ENCODE results near the gene TWNK. TPM values are rescaled to one million over a fixed set of nuclear protein-coding genes. Genes with fewer than 3 reads are reported as not detected.

TWNK gene
- total RNA-seq, 1 experiment from 2014 or later: 28.2 TPM

DNA sequence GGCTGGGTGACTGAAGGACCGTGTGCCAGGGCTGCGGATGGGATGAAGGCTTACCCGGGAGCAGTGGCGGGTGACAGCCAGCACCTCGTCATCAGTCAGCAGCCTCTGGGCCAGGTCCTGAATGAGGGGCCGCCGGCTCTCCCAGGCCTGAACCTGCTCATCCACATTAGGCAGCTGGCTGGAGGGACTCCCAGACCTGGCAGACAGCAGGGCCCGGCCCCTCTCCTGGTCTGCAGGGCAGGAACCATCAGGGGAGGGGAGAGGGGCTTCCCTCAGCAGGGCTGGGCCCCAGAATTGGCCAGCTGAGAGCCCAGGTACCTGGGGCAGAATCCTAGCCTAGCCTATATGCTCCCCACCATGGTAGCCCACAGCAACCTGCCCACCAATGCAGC is 28.2 kb downstream of the TWNK start (continued):
- TF ChIP-seq, protein P1, sequence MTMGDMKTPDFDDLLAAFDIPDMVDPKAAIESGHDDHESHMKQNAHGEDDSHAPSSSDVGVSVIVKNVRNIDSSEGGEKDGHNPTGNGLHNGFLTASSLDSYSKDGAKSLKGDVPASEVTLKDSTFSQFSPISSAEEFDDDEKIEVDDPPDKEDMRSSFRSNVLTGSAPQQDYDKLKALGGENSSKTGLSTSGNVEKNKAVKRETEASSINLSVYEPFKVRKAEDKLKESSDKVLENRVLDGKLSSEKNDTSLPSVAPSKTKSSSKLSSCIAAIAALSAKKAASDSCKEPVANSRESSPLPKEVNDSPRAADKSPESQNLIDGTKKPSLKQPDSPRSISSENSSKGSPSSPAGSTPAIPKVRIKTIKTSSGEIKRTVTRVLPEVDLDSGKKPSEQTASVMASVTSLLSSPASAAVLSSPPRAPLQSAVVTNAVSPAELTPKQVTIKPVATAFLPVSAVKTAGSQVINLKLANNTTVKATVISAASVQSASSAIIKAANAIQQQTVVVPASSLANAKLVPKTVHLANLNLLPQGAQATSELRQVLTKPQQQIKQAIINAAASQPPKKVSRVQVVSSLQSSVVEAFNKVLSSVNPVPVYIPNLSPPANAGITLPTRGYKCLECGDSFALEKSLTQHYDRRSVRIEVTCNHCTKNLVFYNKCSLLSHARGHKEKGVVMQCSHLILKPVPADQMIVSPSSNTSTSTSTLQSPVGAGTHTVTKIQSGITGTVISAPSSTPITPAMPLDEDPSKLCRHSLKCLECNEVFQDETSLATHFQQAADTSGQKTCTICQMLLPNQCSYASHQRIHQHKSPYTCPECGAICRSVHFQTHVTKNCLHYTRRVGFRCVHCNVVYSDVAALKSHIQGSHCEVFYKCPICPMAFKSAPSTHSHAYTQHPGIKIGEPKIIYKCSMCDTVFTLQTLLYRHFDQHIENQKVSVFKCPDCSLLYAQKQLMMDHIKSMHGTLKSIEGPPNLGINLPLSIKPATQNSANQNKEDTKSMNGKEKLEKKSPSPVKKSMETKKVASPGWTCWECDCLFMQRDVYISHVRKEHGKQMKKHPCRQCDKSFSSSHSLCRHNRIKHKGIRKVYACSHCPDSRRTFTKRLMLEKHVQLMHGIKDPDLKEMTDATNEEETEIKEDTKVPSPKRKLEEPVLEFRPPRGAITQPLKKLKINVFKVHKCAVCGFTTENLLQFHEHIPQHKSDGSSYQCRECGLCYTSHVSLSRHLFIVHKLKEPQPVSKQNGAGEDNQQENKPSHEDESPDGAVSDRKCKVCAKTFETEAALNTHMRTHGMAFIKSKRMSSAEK (CRISPR knock-in tag; IDR thresholded peaks at IDR 0.05; ENCODE audit: borderline replicate concordance): no peak

DNA sequence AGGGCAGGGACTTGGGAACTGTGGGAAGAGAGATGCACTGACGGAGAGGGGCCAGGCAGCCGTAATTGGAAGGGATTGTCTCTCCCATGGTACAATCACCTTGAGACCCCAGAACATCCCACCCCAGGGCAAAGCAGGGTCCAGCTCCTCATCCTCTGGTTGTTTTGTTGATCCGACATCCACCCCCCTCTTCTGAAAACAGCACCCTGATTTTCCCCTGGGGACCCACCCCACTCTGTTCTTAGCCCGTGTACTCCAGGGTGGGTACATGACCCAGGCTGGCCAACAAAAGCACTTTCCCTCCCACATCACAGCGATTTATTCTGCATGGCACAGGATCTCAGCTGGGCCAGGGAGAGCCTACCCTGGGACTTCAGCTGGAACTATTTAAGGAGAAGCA is 29.5 kb downstream of the TWNK start:
- DNase-seq (ENCODE audit: low spot score): no peak
- POLR2A ChIA-PET: no interaction called here
- no peaks in the 10 kb centered on the region for H3K9me3 Mint-ChIP-seq
- no peak for ATAC-seq
- CTCF ChIA-PET: interaction anchor here (0.9 to 6.7 kb wide), 10 partner anchors 13 to 125 kb away, joined by 3 to 277 read pairs (median 29); partner anchors contain the start of genes KAZALD1, LZTS2, MRPL43 and PDZD7
- no peak overlapping the region for H3K4me3 Mint-ChIP-seq
- H3K36me3 Mint-ChIP-seq: no peaks in the 10 kb centered on the region
- H3K4me1 Mint-ChIP-seq: peaks cover 25% of the 10 kb centered on the region
- no peak overlapping the region; the same call in 1 of the 2 replicates for H3K27ac Mint-ChIP-seq
- H3K27me3 Mint-ChIP-seq (ENCODE audit: low read depth): peaks cover 61% of the 10 kb centered on the region
- TF ChIP-seq, protein P2, sequence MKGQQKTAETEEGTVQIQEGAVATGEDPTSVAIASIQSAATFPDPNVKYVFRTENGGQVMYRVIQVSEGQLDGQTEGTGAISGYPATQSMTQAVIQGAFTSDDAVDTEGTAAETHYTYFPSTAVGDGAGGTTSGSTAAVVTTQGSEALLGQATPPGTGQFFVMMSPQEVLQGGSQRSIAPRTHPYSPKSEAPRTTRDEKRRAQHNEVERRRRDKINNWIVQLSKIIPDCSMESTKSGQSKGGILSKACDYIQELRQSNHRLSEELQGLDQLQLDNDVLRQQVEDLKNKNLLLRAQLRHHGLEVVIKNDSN (CRISPR knock-in tag; IDR thresholded peaks at IDR 0.05): no peak
- TF ChIP-seq CREM (CRISPR knock-in tag; IDR thresholded peaks at IDR 0.05): no peak

DNA sequence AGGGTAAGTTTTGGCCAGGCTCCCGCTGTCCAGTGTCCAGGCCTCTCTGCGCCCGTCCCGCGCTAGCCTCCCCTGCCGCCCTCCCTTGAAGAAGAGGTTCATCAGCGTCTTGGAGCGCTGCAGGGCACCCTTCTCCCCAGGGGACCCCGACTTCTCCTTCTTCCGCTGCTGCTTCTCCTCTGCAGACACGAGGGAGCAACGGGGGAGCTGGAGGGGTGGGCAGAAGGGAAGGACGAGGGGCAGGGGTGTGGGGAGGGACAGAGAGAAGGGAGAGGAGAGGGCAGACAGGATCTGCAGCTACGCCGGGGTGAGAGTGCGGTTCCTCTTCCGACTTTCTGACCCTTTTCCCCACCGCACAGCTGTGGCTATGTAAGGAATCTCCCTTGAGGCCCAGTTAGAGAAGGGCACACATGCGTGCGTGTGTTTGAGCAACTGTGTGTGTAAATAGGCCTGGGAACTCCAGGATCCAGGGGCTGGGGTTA is 30.8 kb downstream of the TWNK start:
- Mint-ChIP-seq H3K4me1 (peaks cover 19% of the 10 kb centered on the region), H3K9me3 (no peaks in the 10 kb centered on the region), H3K27ac (no peak overlapping the region), H3K36me3 (no peaks in the 10 kb centered on the region), H3K27me3 (ENCODE audit: low read depth) (peaks cover 64% of the 10 kb centered on the region), H3K4me3 (peak overlapping the region; percentile 73)
- peak; percentile 29 for ATAC-seq
- TF ChIP-seq, protein P3, sequence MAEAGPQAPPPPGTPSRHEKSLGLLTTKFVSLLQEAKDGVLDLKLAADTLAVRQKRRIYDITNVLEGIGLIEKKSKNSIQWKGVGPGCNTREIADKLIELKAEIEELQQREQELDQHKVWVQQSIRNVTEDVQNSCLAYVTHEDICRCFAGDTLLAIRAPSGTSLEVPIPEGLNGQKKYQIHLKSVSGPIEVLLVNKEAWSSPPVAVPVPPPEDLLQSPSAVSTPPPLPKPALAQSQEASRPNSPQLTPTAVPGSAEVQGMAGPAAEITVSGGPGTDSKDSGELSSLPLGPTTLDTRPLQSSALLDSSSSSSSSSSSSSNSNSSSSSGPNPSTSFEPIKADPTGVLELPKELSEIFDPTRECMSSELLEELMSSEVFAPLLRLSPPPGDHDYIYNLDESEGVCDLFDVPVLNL (CRISPR knock-in tag; IDR thresholded peaks at IDR 0.05; ENCODE audit: borderline replicate concordance, low read depth): no peak
- TF ChIP-seq, protein P4, sequence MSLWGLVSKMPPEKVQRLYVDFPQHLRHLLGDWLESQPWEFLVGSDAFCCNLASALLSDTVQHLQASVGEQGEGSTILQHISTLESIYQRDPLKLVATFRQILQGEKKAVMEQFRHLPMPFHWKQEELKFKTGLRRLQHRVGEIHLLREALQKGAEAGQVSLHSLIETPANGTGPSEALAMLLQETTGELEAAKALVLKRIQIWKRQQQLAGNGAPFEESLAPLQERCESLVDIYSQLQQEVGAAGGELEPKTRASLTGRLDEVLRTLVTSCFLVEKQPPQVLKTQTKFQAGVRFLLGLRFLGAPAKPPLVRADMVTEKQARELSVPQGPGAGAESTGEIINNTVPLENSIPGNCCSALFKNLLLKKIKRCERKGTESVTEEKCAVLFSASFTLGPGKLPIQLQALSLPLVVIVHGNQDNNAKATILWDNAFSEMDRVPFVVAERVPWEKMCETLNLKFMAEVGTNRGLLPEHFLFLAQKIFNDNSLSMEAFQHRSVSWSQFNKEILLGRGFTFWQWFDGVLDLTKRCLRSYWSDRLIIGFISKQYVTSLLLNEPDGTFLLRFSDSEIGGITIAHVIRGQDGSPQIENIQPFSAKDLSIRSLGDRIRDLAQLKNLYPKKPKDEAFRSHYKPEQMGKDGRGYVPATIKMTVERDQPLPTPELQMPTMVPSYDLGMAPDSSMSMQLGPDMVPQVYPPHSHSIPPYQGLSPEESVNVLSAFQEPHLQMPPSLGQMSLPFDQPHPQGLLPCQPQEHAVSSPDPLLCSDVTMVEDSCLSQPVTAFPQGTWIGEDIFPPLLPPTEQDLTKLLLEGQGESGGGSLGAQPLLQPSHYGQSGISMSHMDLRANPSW (CRISPR knock-in tag; conservative IDR thresholded peaks at IDR 0.05; ENCODE audit: low read depth): no peak
- TF ChIP-seq CREM (CRISPR knock-in tag; IDR thresholded peaks at IDR 0.05) (no peak), ZNF396 (CRISPR knock-in tag; IDR thresholded peaks at IDR 0.05; ENCODE audit: borderline replicate concordance) (no peak), ZNF423 (CRISPR knock-in tag; IDR thresholded peaks at IDR 0.05) (peak; percentile 28; the same call in 1 of the 2 replicates), HMGA2 (CRISPR knock-in tag; IDR thresholded peaks at IDR 0.05) (no peak), ESRRA (CRISPR knock-in tag; IDR thresholded peaks at IDR 0.05; ENCODE audit: borderline replicate concordance) (no peak)
- TF ChIP-seq, protein P5, sequence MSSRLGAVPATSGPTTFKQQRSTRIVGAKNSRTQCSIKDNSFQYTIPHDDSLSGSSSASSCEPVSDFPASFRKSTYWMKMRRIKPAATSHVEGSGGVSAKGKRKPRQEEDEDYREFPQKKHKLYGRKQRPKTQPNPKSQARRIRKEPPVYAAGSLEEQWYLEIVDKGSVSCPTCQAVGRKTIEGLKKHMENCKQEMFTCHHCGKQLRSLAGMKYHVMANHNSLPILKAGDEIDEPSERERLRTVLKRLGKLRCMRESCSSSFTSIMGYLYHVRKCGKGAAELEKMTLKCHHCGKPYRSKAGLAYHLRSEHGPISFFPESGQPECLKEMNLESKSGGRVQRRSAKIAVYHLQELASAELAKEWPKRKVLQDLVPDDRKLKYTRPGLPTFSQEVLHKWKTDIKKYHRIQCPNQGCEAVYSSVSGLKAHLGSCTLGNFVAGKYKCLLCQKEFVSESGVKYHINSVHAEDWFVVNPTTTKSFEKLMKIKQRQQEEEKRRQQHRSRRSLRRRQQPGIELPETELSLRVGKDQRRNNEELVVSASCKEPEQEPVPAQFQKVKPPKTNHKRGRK (CRISPR knock-in tag; IDR thresholded peaks at IDR 0.05; ENCODE audit: borderline replicate concordance): 0 out of 2 replicates have a peak, but pooled peaks have one; percentile 85
- TF ChIP-seq, protein P6, sequence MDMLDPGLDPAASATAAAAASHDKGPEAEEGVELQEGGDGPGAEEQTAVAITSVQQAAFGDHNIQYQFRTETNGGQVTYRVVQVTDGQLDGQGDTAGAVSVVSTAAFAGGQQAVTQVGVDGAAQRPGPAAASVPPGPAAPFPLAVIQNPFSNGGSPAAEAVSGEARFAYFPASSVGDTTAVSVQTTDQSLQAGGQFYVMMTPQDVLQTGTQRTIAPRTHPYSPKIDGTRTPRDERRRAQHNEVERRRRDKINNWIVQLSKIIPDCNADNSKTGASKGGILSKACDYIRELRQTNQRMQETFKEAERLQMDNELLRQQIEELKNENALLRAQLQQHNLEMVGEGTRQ (CRISPR knock-in tag; IDR thresholded peaks at IDR 0.05): no peak
- TF ChIP-seq, protein P7, sequence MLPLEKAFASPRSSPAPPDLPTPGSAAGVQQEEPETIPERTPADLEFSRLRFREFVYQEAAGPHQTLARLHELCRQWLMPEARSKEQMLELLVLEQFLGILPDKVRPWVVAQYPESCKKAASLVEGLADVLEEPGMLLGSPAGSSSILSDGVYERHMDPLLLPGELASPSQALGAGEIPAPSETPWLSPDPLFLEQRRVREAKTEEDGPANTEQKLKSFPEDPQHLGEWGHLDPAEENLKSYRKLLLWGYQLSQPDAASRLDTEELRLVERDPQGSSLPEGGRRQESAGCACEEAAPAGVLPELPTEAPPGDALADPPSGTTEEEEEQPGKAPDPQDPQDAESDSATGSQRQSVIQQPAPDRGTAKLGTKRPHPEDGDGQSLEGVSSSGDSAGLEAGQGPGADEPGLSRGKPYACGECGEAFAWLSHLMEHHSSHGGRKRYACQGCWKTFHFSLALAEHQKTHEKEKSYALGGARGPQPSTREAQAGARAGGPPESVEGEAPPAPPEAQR (CRISPR knock-in tag; IDR thresholded peaks at IDR 0.05): no peak
- POLR2A ChIA-PET: interaction anchor here (0.6 to 1.4 kb wide), 2 partner anchors 9 to 132 kb away, joined by 4 to 5 read pairs; no protein-coding TSS in a partner anchor
- DNase-seq (ENCODE audit: low spot score): no peak
- CTCF ChIA-PET: interaction anchor here (0.6 to 6.7 kb wide), 26 partner anchors 9 to 448 kb away, joined by 3 to 277 read pairs (median 8); partner anchors contain the start of genes KAZALD1, LZTS2, PDZD7 and SEMA4G
